ENCODE measurements around the gene FAM237B. TPM values are rescaled to one million over a fixed set of nuclear protein-coding genes. Genes with fewer than 3 reads are reported as not detected.
"Not testable (repeated sequence)": the region's sequence is repeated elsewhere in the genome, so short reads cannot be mapped to it uniquely, and the experiment has no call there.

Gene FAM237B
- not detected in 2 replicates for total RNA-seq

GRCh38 chr7:90320801-90321494 is at the start of gene FAM237B:
Gene FAM237B (minus strand): TSS chr7:90321304. CDS start chr7:90319748, 1,556 bp downstream.
- DNase-seq: peak; percentile 20

GRCh38 chr7:90351987-90352386 is 30.9 kb upstream of the FAM237B start:
- no peak for DNase-seq

- DNase-seq: not testable (repeated sequence)
Measured at GRCh38 chr7:90350032-90350431, 28.9 kb upstream of the FAM237B start.

- no peak for DNase-seq
Measured at GRCh38 chr7:90349305-90349704, 28.2 kb upstream of the FAM237B start.

- no peak for DNase-seq
Measured at GRCh38 chr7:90347759-90348158, 26.7 kb upstream of the FAM237B start.

GRCh38 chr7:90346336-90347125 is 25.4 kb upstream of the FAM237B start, which contains the start of gene GTPBP10:
Gene GTPBP10 (plus strand): TSS chr7:90346716. CDS start chr7:90346742, 26 bp downstream.
- peak; percentile 98 for DNase-seq

- peak; percentile 40 for DNase-seq
Measured at GRCh38 chr7:90345595-90346335, 24.7 kb upstream of the FAM237B start.

GRCh38 chr7:90345016-90345415 is 23.9 kb upstream of the FAM237B start:
- DNase-seq: no peak

- no peak for DNase-seq
Measured at GRCh38 chr7:90337106-90337505, 16.0 kb upstream of the FAM237B start.

GRCh38 chr7:90334926-90335325 is 13.8 kb upstream of the FAM237B start:
- not testable (repeated sequence) for DNase-seq

GRCh38 chr7:90334193-90334843 is 13.2 kb upstream of the FAM237B start:
- no peak for DNase-seq

- no peak for DNase-seq
Measured at GRCh38 chr7:90326500-90326899, 5.4 kb upstream of the FAM237B start.

GRCh38 chr7:90322837-90323236 is 1.7 kb upstream of the FAM237B start:
- DNase-seq: no peak

- no peak for DNase-seq
Measured at GRCh38 chr7:90320418-90320800, 695 bp downstream of the FAM237B start.

- no peak for DNase-seq
Measured at GRCh38 chr7:90320014-90320413, 1.1 kb downstream of the FAM237B start.

- DNase-seq: no peak
Measured at GRCh38 chr7:90313907-90314306, 7.2 kb downstream of the FAM237B start.

GRCh38 chr7:90312745-90313144 is 8.4 kb downstream of the FAM237B start:
- peak; percentile 48 for DNase-seq

- DNase-seq: no peak
Measured at GRCh38 chr7:90311175-90311574, 9.9 kb downstream of the FAM237B start.

- DNase-seq: no peak
Measured at GRCh38 chr7:90309872-90310271, 11.2 kb downstream of the FAM237B start.

- DNase-seq: no peak
Measured at GRCh38 chr7:90303241-90303640, 17.9 kb downstream of the FAM237B start.

GRCh38 chr7:90298145-90299038 is 22.7 kb downstream of the FAM237B start:
- peak; percentile 82 for DNase-seq

Data from dermis blood vessel endothelial cell (primary cell).